HEK293 (cell line): ENCODE measurements around the gene BICD1.

Source experiments
- CTCF ChIA-PET: fragments of 350-600 bp; formaldehyde crosslinking; extraction: SDS; loops from one replicate; lab custom pipeline; 2021; ENCODE audit warnings: antibody characterized with exemption; lab: Yijun Ruan, JAX
- POLR2A ChIA-PET: fragments of 300-600 bp; formaldehyde crosslinking; extraction: SDS; loops from one replicate; lab custom pipeline; 2020; ENCODE audit warnings: antibody characterized with exemption, inconsistent platforms; lab: Yijun Ruan, JAX
- H3K27ac ChIP-seq: fragments of 200-500 bp; sonication (Bioruptor generic); 2 replicates; pipeline ENCODE4 v1.5.1; 2014; ENCODE audit warnings: low read depth, low read length, control low read depth, inconsistent platforms; ENCODE audit errors: extremely low read depth
- H3K36me3 ChIP-seq, 2 experiments: fragments of 200-500 bp in 1 of 2; sonication (Bioruptor generic) in 1 of 2; 1 replicate in 1 of 2; 2 replicates in 1 of 2; pipeline ENCODE4 v1.5.1; 2014 to 2017; ENCODE audit warnings: inconsistent platforms in 2 of 2, low read length in 2 of 2; ENCODE audit not compliant: control insufficient read depth in 2 of 2, insufficient read depth in 1 of 2
- H3K4me1 ChIP-seq: fragments of 200-500 bp; sonication (Bioruptor generic); 2 replicates; pipeline ENCODE4 v1.5.1; 2014; ENCODE audit warnings: mild to moderate bottlenecking, low read length, inconsistent platforms; ENCODE audit not compliant: control insufficient read depth, insufficient read depth
- H3K4me3 ChIP-seq: 2 replicates; pipeline ENCODE4 v1.5.1; 2011; ENCODE audit warnings: low read depth, mild to moderate bottlenecking, control low read depth, low read length, moderate library complexity
- H3K9me3 ChIP-seq: fragments of 200-500 bp; sonication (Bioruptor generic); 2 replicates; pipeline ENCODE4 v1.5.1; 2014; ENCODE audit warnings: low read depth, low read length, inconsistent platforms; ENCODE audit not compliant: control insufficient read depth, insufficient read depth
- AEBP2 ChIP-seq: fragments of 450-650 bp; formaldehyde crosslinking; IDR thresholded peaks from 2 replicates; pipeline ENCODE4 v1.5.1; 2016; ENCODE audit warnings: missing biosample characterization, missing genetic modification characterization, borderline replicate concordance
- HOXA7 ChIP-seq: sonication (generic); formaldehyde crosslinking; IDR thresholded peaks from 2 replicates; pipeline ENCODE4 v1.8.1; 2022; ENCODE audit warnings: missing genetic modification reagents, borderline replicate concordance
- IKZF3 ChIP-seq: fragments of 450-650 bp; IDR thresholded peaks from 2 replicates; pipeline ENCODE4 v1.5.0; 2018; ENCODE audit warnings: missing biosample characterization, mild to moderate bottlenecking, missing genetic modification characterization, moderate library complexity
- KLF17 ChIP-seq: fragments of 450-650 bp; formaldehyde crosslinking; IDR thresholded peaks from 2 replicates; pipeline ENCODE4 v1.5.1; 2016; ENCODE audit warnings: missing biosample characterization, missing genetic modification characterization
- MYNN ChIP-seq: fragments of 450-650 bp; formaldehyde crosslinking; IDR thresholded peaks from 2 replicates; pipeline ENCODE4 v1.5.1; 2016; ENCODE audit warnings: missing biosample characterization, missing genetic modification characterization, borderline replicate concordance
- PRDM6 ChIP-seq: fragments of 450-650 bp; formaldehyde crosslinking; IDR thresholded peaks from 2 replicates; pipeline ENCODE4 v1.5.1; 2017; ENCODE audit warnings: missing biosample characterization, missing genetic modification characterization
- ZBTB11 ChIP-seq: fragments of 450-650 bp; formaldehyde crosslinking; conservative IDR thresholded peaks from 2 replicates; pipeline ENCODE4 v1.5.1; 2016; ENCODE audit warnings: low read depth, missing biosample characterization, missing genetic modification characterization
- ZBTB48 ChIP-seq: fragments of 450-650 bp; formaldehyde crosslinking; IDR thresholded peaks from 2 replicates; pipeline ENCODE4 v1.5.1; 2016; ENCODE audit warnings: missing biosample characterization, missing genetic modification characterization
- ZIC2 ChIP-seq: fragments of 450-650 bp; formaldehyde crosslinking; IDR thresholded peaks from 2 replicates; pipeline ENCODE4 v1.5.1; 2016; ENCODE audit warnings: missing biosample characterization, missing genetic modification characterization
- ZNF112 ChIP-seq: fragments of 450-650 bp; formaldehyde crosslinking; IDR thresholded peaks from 2 replicates; pipeline ENCODE4 v1.5.0; 2017; ENCODE audit warnings: missing biosample characterization, missing genetic modification characterization
- ZNF26 ChIP-seq: fragments of 450-650 bp; formaldehyde crosslinking; IDR thresholded peaks from 2 replicates; pipeline ENCODE4 v1.5.1; 2016; ENCODE audit warnings: missing biosample characterization, missing genetic modification characterization
- ZNF292 ChIP-seq: fragments of 450-650 bp; formaldehyde crosslinking; IDR thresholded peaks from 2 replicates; pipeline ENCODE4 v1.5.1; 2016; ENCODE audit warnings: low read depth, missing biosample characterization, missing genetic modification characterization, borderline replicate concordance
- ZNF398 ChIP-seq: fragments of 450-650 bp; formaldehyde crosslinking; IDR thresholded peaks from 2 replicates; pipeline ENCODE4 v1.5.1; 2017; ENCODE audit warnings: missing biosample characterization, missing genetic modification characterization
- ZNF423 ChIP-seq: fragments of 450-650 bp; formaldehyde crosslinking; IDR thresholded peaks from 2 replicates; pipeline ENCODE4 v1.5.1; 2016; ENCODE audit warnings: missing biosample characterization, missing genetic modification characterization
- ZNF473 ChIP-seq: fragments of 450-650 bp; formaldehyde crosslinking; IDR thresholded peaks from 2 replicates; pipeline ENCODE4 v1.5.1; 2017; ENCODE audit warnings: missing biosample characterization, missing genetic modification characterization
- ZNF48 ChIP-seq: fragments of 450-650 bp; formaldehyde crosslinking; IDR thresholded peaks from 2 replicates; pipeline ENCODE4 v1.5.1; 2016; ENCODE audit warnings: missing biosample characterization, missing genetic modification characterization
- ZNF580 ChIP-seq: fragments of 450-650 bp; formaldehyde crosslinking; IDR thresholded peaks from 2 replicates; pipeline ENCODE4 v1.5.1; 2016; ENCODE audit warnings: missing biosample characterization, missing genetic modification characterization
- ZNF645 ChIP-seq: fragments of 450-650 bp; formaldehyde crosslinking; IDR thresholded peaks from 2 replicates; pipeline ENCODE4; 2016; ENCODE audit warnings: missing biosample characterization, missing genetic modification characterization
- ZNF768 ChIP-seq: fragments of 450-650 bp; formaldehyde crosslinking; IDR thresholded peaks from 2 replicates; pipeline ENCODE4 v1.5.1; 2018; ENCODE audit warnings: missing biosample characterization, mild to moderate bottlenecking, missing genetic modification characterization
- ZNF791 ChIP-seq: fragments of 450-650 bp; formaldehyde crosslinking; IDR thresholded peaks from 2 replicates; pipeline ENCODE4 v1.5.1; 2016; ENCODE audit warnings: missing biosample characterization, missing genetic modification characterization
- ZSCAN30 ChIP-seq: fragments of 450-650 bp; IDR thresholded peaks from 2 replicates; pipeline ENCODE4 v1.5.1; 2018; ENCODE audit warnings: missing biosample characterization, mild to moderate bottlenecking, missing genetic modification characterization, moderate library complexity
- ZSCAN5A ChIP-seq: fragments of 450-650 bp; formaldehyde crosslinking; IDR thresholded peaks from 2 replicates; pipeline ENCODE4 v1.5.1; 2016; ENCODE audit warnings: missing biosample characterization, missing genetic modification characterization

The BICD1 gene

GRCh38 chr12:32413412-32413811 lies 306.8 kb downstream of the BICD1 start:
- H3K9me3 ChIP-seq, result no peaks in the 10 kb centered on the region
- CTCF ChIA-PET, result interaction anchor here (0.6 kb wide), 1 partner anchor 44 kb away, joined by 4 read pairs; no protein-coding TSS in a partner anchor
- TF ChIP-seq ZNF580 (tag by site-specific recombination) (no peak), ZSCAN30 (tag by site-specific recombination) (no peak), ZNF398 (no peak), PRDM6 (no peak), ZNF48 (tag by site-specific recombination) (no peak), KLF17 (tag by site-specific recombination) (no peak), AEBP2 (tag by site-specific recombination) (no peak), ZIC2 (tag by site-specific recombination) (no peak), HOXA7 (no peak), ZNF26 (tag by site-specific recombination) (no peak), ZNF423 (no peak), ZNF112 (tag by site-specific recombination) (no peak), IKZF3 (no peak), ZNF791 (tag by site-specific recombination) (no peak)

GRCh38 chr12:32418221-32418620 lies 311.6 kb downstream of the BICD1 start:
- peaks cover 4% of the 10 kb centered on the region for H3K4me1 ChIP-seq
- H3K9me3 ChIP-seq, result no peaks in the 10 kb centered on the region
- H3K27ac ChIP-seq, result no peak overlapping the region
- no peak overlapping the region for H3K4me3 ChIP-seq
- CTCF ChIA-PET, result no interaction called here
- H3K36me3 ChIP-seq, result no peaks in the 10 kb centered on the region
- POLR2A ChIA-PET, result no interaction called here
- no peak for TF ChIP-seq ZNF292
- TF ChIP-seq ZNF768 (tag by site-specific recombination), result no peak
- TF ChIP-seq ZBTB48 (tag by site-specific recombination), result no peak
- no peak for TF ChIP-seq MYNN (tag by site-specific recombination)
- TF ChIP-seq ZSCAN5A (tag by site-specific recombination), result no peak
- no peak for TF ChIP-seq ZNF645 (tag by site-specific recombination)
- TF ChIP-seq ZBTB11, result no peak
- TF ChIP-seq ZNF473 (tag by site-specific recombination), result no peak

More at GRCh38 chr12:32413412-32413811, 306.8 kb downstream of the BICD1 start:
- H3K27ac ChIP-seq, result no peak overlapping the region
- POLR2A ChIA-PET, result no interaction called here
- H3K4me1 ChIP-seq, result no peaks in the 10 kb centered on the region
- no peak overlapping the region for H3K4me3 ChIP-seq
- H3K36me3 ChIP-seq, result no peaks in the 10 kb centered on the region; a peak in 1 of 3 replicates
